H1 (cell line): ENCODE results near the gene CACNA2D1. TPM values are rescaled to one million over a fixed set of nuclear protein-coding genes. Genes with fewer than 3 reads are reported as not detected.
A peak's percentile ranks its signal among the peaks of the same experiment; 100 is the strongest.

Experiments used
- CTCF ChIA-PET: fragments of 300-600 bp; sonication (Branson Sonifier 250); formaldehyde crosslinking; loops from one replicate; lab custom pipeline; 2021; ENCODE audit not compliant: partially characterized antibody; lab: Charles Lee
- POLR2A ChIA-PET: fragments of 300-600 bp; sonication (Branson Sonifier 250); formaldehyde crosslinking; loops from one replicate; lab custom pipeline; 2021; ENCODE audit warnings: inconsistent platforms; ENCODE audit not compliant: partially characterized antibody; lab: Charles Lee
- DNase-seq, 2 experiments: peaks; one replicate each; pipeline versions ENCODE4 v3.0.0 to v3.0.0-alpha.2; 2010 to 2022; ENCODE audit warnings: low spot score in 2 of 2, low read depth in 1 of 2, mixed read lengths in 1 of 2
- FAIRE-seq: peaks from 2 replicates; lab custom pipeline; 2011; peaks lifted over from hg19 to GRCh38; lab: Jason Lieb, UNC
- H2AFZ ChIP-seq: 2 replicates; pipeline ENCODE4 v1.8.1; 2012; ENCODE audit warnings: low read length, inconsistent platforms
- H2AK5ac ChIP-seq: 2 replicates; pipeline ENCODE4 v1.6.1; 2013; ENCODE audit warnings: low read depth, low read length
- H2BK120ac ChIP-seq: replicated peaks from 2 replicates; pipeline ENCODE3; 2013; ENCODE audit warnings: low read depth, low read length, inconsistent platforms
- H2BK12ac ChIP-seq: 2 replicates; pipeline ENCODE4 v1.6.1; 2013; ENCODE audit warnings: low read depth, low read length
- H2BK15ac ChIP-seq: 2 replicates; pipeline ENCODE4 v1.6.1; 2013; ENCODE audit warnings: low read length
- H2BK20ac ChIP-seq: 2 replicates; pipeline ENCODE4 v1.6.1; 2013; ENCODE audit warnings: low read length
- H2BK5ac ChIP-seq: 2 replicates; pipeline ENCODE4 v1.6.1; 2013; ENCODE audit warnings: low read depth, low read length
- H3K14ac ChIP-seq: 2 replicates; pipeline ENCODE4 v1.6.1; 2013; ENCODE audit warnings: inconsistent platforms; ENCODE audit not compliant: insufficient read length
- H3K18ac ChIP-seq: 2 replicates; pipeline ENCODE4 v1.6.1; 2013; ENCODE audit warnings: low read length; ENCODE audit errors: extremely low read depth
- H3K23ac ChIP-seq: 2 replicates; pipeline ENCODE4 v1.6.1; 2013; ENCODE audit warnings: inconsistent platforms; ENCODE audit not compliant: insufficient read length
- H3K23me2 ChIP-seq: 2 replicates; pipeline ENCODE4 v1.6.1; 2013; ENCODE audit warnings: low read depth, low read length
- H3K27ac ChIP-seq: 2 replicates; pipeline ENCODE4 v1.6.1; 2011; ENCODE audit warnings: low read depth, low read length, inconsistent platforms
- H3K27me3 ChIP-seq, 4 experiments: replicated peaks in 1 of 4; 1 replicate in 1 of 4; 2 replicates in 3 of 4; pipeline versions ENCODE4 v1.6.1 to v1.8.1; 2011 to 2013; ENCODE audit warnings: low read length in 3 of 4, mild to moderate bottlenecking in 3 of 4, inconsistent platforms in 2 of 4, mixed read lengths in 2 of 4, moderate library complexity in 1 of 4; ENCODE audit not compliant: control insufficient read depth in 3 of 4, insufficient read depth in 3 of 4; ENCODE audit errors: extremely low read depth in 1 of 4
- H3K36me3 ChIP-seq, 4 experiments: 2 replicates each; pipeline versions ENCODE4 v1.6.1 to v1.8.1; 2011 to 2013; ENCODE audit warnings: mild to moderate bottlenecking in 4 of 4, low read length in 3 of 4, moderate library complexity in 2 of 4, control low read depth in 1 of 4, inconsistent platforms in 1 of 4; ENCODE audit not compliant: insufficient read depth in 4 of 4, control insufficient read depth in 2 of 4
- H3K4ac ChIP-seq: replicated peaks from 2 replicates; pipeline ENCODE3; 2013; ENCODE audit warnings: low read length, low read depth, mixed read lengths, inconsistent platforms; ENCODE audit not compliant: insufficient read length
- H3K4me1 ChIP-seq, 4 experiments: replicated peaks in 1 of 4; 1 replicate in 1 of 4; 2 replicates in 3 of 4; pipeline versions ENCODE4 v1.6.1 to v1.8.1; 2011 to 2013; ENCODE audit warnings: low read length in 3 of 4, inconsistent platforms in 2 of 4, mixed read lengths in 1 of 4; ENCODE audit not compliant: insufficient read depth in 4 of 4, control insufficient read depth in 3 of 4
- H3K4me2 ChIP-seq, 2 experiments: 2 replicates each; pipeline versions ENCODE4 v1.6.1 to v1.8.1; 2011 to 2013; ENCODE audit warnings: low read depth in 2 of 2, low read length in 2 of 2, control low read depth in 1 of 2, inconsistent platforms in 1 of 2, mild to moderate bottlenecking in 1 of 2; ENCODE audit not compliant: insufficient read depth in 1 of 2
- H3K4me3 ChIP-seq, 4 experiments: fragments of 200-600, 300-600 bp in 1 of 4; sonication (generic), shearing (Covaris generic), sonication (Bioruptor Twin) in 1 of 4; 2 replicates each; pipeline versions ENCODE4 v1.5.1 to v1.8.1; 2011 to 2016; ENCODE audit warnings: low read length in 4 of 4, low read depth in 3 of 4, control low read depth in 2 of 4, inconsistent platforms in 2 of 4, mild to moderate bottlenecking in 2 of 4, mixed read lengths in 1 of 4, moderate library complexity in 1 of 4; ENCODE audit not compliant: insufficient read depth in 2 of 4; ENCODE audit errors: extremely low read depth in 1 of 4
- H3K56ac ChIP-seq: replicated peaks from 2 replicates; pipeline ENCODE3; 2013; ENCODE audit warnings: low read depth, mild to moderate bottlenecking, mixed read lengths, low read length, inconsistent platforms; ENCODE audit not compliant: insufficient read length
- H3K79me1 ChIP-seq: 2 replicates; pipeline ENCODE4 v1.6.1; 2013; ENCODE audit warnings: low read depth, low read length, control low read depth
- H3K79me2 ChIP-seq, 2 experiments: 2 replicates each; pipeline versions ENCODE4 v1.6.1 to v1.8.1; 2012 to 2013; ENCODE audit warnings: low read length in 2 of 2, mild to moderate bottlenecking in 2 of 2, inconsistent platforms in 1 of 2; ENCODE audit not compliant: insufficient read depth in 2 of 2, control insufficient read depth in 1 of 2
- H3K9ac ChIP-seq, 4 experiments: replicated peaks in 1 of 4; 1 replicate in 1 of 4; 2 replicates in 3 of 4; pipeline versions ENCODE4 v1.6.1 to v1.8.1; 2011 to 2013; ENCODE audit warnings: low read depth in 3 of 4, low read length in 3 of 4, control low read depth in 2 of 4, mild to moderate bottlenecking in 2 of 4, moderate library complexity in 2 of 4, inconsistent platforms in 1 of 4; ENCODE audit errors: extremely low read depth in 1 of 4
- H3K9me3 ChIP-seq, 2 experiments: 2 replicates each; pipeline versions ENCODE4 v1.6.1 to v1.8.1; 2012 to 2013; ENCODE audit warnings: mild to moderate bottlenecking in 2 of 2, moderate library complexity in 2 of 2, control low read depth in 1 of 2, inconsistent platforms in 1 of 2, low read depth in 1 of 2, low read length in 1 of 2, mixed read lengths in 1 of 2; ENCODE audit not compliant: insufficient read depth in 2 of 2
- H4K20me1 ChIP-seq, 2 experiments: replicated peaks in 1 of 2; 2 replicates each; pipeline versions ENCODE3 to v1.8.1; 2011 to 2013; ENCODE audit warnings: inconsistent platforms in 2 of 2, low read length in 2 of 2, mild to moderate bottlenecking in 1 of 2; ENCODE audit not compliant: insufficient read depth in 2 of 2, control insufficient read depth in 1 of 2
- H4K5ac ChIP-seq: 2 replicates; pipeline ENCODE4 v1.6.1; 2013; ENCODE audit warnings: low read length, low read depth, mixed read lengths, inconsistent platforms; ENCODE audit not compliant: insufficient read length
- H4K8ac ChIP-seq: 2 replicates; pipeline ENCODE4 v1.8.0; 2013; ENCODE audit warnings: mild to moderate bottlenecking, moderate library complexity, low read length, inconsistent platforms; ENCODE audit not compliant: insufficient read depth; ENCODE audit errors: extremely low read depth
- H4K91ac ChIP-seq: replicated peaks from 2 replicates; pipeline ENCODE3; 2013; ENCODE audit warnings: low read length, mixed read lengths, inconsistent platforms; ENCODE audit not compliant: insufficient read length
- CTBP2 ChIP-seq: IDR thresholded peaks from 2 replicates; pipeline ENCODE4 v1.7.0; 2011; ENCODE audit warnings: borderline replicate concordance, mild to moderate bottlenecking, moderate library complexity, mixed read lengths, low read length; ENCODE audit not compliant: insufficient read depth, insufficient read length
- EP300 ChIP-seq, 2 experiments: IDR thresholded peaks; 1 replicate in 1 of 2; 2 replicates in 1 of 2; pipeline ENCODE4 v1.6.1; 2011 to 2012; ENCODE audit warnings: low read depth in 2 of 2, low read length in 2 of 2, mild to moderate bottlenecking in 2 of 2, borderline replicate concordance in 1 of 2, inconsistent platforms in 1 of 2, moderate library complexity in 1 of 2
- NANOG ChIP-seq: IDR thresholded peaks from 2 replicates; pipeline ENCODE4 v1.6.1; 2011; ENCODE audit warnings: low read length, low read depth, mild to moderate bottlenecking, inconsistent platforms; ENCODE audit not compliant: insufficient read depth, poor library complexity, severe bottlenecking
- POLR2AphosphoS5 ChIP-seq: IDR thresholded peaks from 2 replicates; pipeline ENCODE4 v1.6.1; 2011; ENCODE audit warnings: low read depth, low read length
- SP2 ChIP-seq: IDR thresholded peaks from 2 replicates; pipeline ENCODE4 v1.6.1; 2012; ENCODE audit warnings: mild to moderate bottlenecking, low read length, inconsistent platforms
- TCF12 ChIP-seq: IDR thresholded peaks from 2 replicates; pipeline ENCODE4 v1.6.1; 2011; ENCODE audit warnings: low read depth, mild to moderate bottlenecking, low read length
- ZNF274 ChIP-seq: IDR thresholded peaks from 2 replicates; pipeline ENCODE4 v1.7.0; 2012; ENCODE audit warnings: low read length, borderline replicate concordance; ENCODE audit errors: extremely low read depth
- WGBS, 2 experiments: shearing (Covaris generic) in 1 of 2; methylation state at CpG; one replicate each; pipeline versions ENCODE4 v1.1.6 to v1.1.7; 2013 to 2015; ENCODE audit warnings: low lambda C conversion rate in 2 of 2, mixed read lengths in 2 of 2, inconsistent platforms in 1 of 2, low coverage in 1 of 2, missing lambda C conversion rate in 1 of 2; ENCODE audit not compliant: insufficient replicate concordance in 2 of 2, insufficient coverage in 1 of 2, insufficient read length in 1 of 2; ENCODE audit errors: extremely low coverage in 1 of 2, missing lambda C conversion rate in 1 of 2; 5-methylcytosine and 5-hydroxymethylcytosine counted together
- polyA plus RNA-seq, 7 experiments: library from polyadenylated mRNA; depleted of rRNA in 3 of 7; stranded (reverse) in 5 of 7; unstranded in 2 of 7; fragments of >200 nt in 5 of 7; fragments of 200-250 nt in 2 of 7; gene quantifications; 1 replicate in 5 of 7; 2 replicates in 1 of 7; 4 replicates in 1 of 7; pipeline versions ENCODE4 v1.2.1 to v1.2.3, GENCODE V29; 2011 to 2013; ENCODE audit warnings: missing spikeins in 2 of 7, mixed read lengths in 2 of 7
- total RNA-seq: library from RNA; stranded (reverse); fragmentation: NEBNext Ultra II Directional; extraction: Animal tissue kit (Norgen Biotek cat#: 25700); gene quantifications from 2 replicates; pipeline ENCODE4 v1.2.1, GENCODE V29; 2021
- TF ChIP-seq, protein P1 (sequence below): IDR thresholded peaks from 2 replicates; pipeline ENCODE4 v1.6.1; 2011; ENCODE audit warnings: low read depth, mild to moderate bottlenecking, low read length; ENCODE audit not compliant: insufficient read depth
- TF ChIP-seq, protein P2 (sequence below): IDR thresholded peaks from 2 replicates; pipeline ENCODE4 v1.6.1; 2011; ENCODE audit warnings: low read length, improper control_type of control experiment

Gene CACNA2D1
- total and polyA plus RNA-seq, 2 of the 8 experiments (the other 6 are each of a cell fraction or from before 2014, with no cell fraction given): 4.3 to 27.3 TPM

- Histone ChIP-seq H3K23me2 (no peaks in the 10 kb centered on the region), H2BK5ac (no peak overlapping the region), H3K27me3 (peaks cover 0 to 1% (median 0%) of the 10 kb centered on the region in 4 experiments; a peak in 1 of 7 replicates), H3K4ac (no peak overlapping the region), H2AFZ (no peak overlapping the region), H3K4me1 (peaks cover 0 to 21% (median 5%) of the 10 kb centered on the region in 4 experiments; a peak in 3 of 7 replicates), H2BK15ac (no peak overlapping the region), H2BK12ac (no peak overlapping the region), H4K91ac (no peak overlapping the region), H3K56ac (no peak overlapping the region), H4K20me1 (no peaks in the 10 kb centered on the region), H2BK120ac (no peak overlapping the region), H2AK5ac (no peak overlapping the region), H3K36me3 (peaks cover 0 to 3% (median 0%) of the 10 kb centered on the region in 4 experiments; a peak in 1 of 8 replicates), H3K9ac (no peak overlapping the region), H3K9me3 (peaks cover 3 to 4% of the 10 kb centered on the region in 2 experiments; a peak in 3 of 4 replicates), H3K18ac (no peak overlapping the region), H4K8ac (no peak overlapping the region), H2BK20ac (no peak overlapping the region), H3K14ac (no peak overlapping the region), H4K5ac (no peak overlapping the region), H3K79me1 (no peaks in the 10 kb centered on the region), H3K4me3 (no peak overlapping the region), H3K27ac (no peak overlapping the region), H3K4me2 (0 out of 4 replicates have a peak overlapping the region, but pooled peaks of 1 of the 2 experiments have one; percentile 22), H3K23ac (no peak overlapping the region), H3K79me2 (peaks cover 0 to 14% of the 10 kb centered on the region in 2 experiments; a peak in 1 of 4 replicates)
- FAIRE-seq: no peak
- WGBS, 2 experiments: 57% methylated on average over 5 of the region's 5 CpGs; no CpG with 5 or more reads in 1 of the 2 experiments
- no peak for TF ChIP-seq ZNF274
- TF ChIP-seq CTBP2: no peak
- TF ChIP-seq POLR2AphosphoS5: no peak
- peak; percentile 23 for TF ChIP-seq NANOG
- no peak for TF ChIP-seq SP2
- TF ChIP-seq, protein P1, sequence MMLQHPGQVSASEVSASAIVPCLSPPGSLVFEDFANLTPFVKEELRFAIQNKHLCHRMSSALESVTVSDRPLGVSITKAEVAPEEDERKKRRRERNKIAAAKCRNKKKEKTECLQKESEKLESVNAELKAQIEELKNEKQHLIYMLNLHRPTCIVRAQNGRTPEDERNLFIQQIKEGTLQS: no peak
- TF ChIP-seq EP300 (IDR thresholded peaks at IDR 0.05; ENCODE audit: borderline replicate concordance in 1 of 2, low read depth in 2 of 2, low read length in 2 of 2): no peak
- TF ChIP-seq, protein P2, sequence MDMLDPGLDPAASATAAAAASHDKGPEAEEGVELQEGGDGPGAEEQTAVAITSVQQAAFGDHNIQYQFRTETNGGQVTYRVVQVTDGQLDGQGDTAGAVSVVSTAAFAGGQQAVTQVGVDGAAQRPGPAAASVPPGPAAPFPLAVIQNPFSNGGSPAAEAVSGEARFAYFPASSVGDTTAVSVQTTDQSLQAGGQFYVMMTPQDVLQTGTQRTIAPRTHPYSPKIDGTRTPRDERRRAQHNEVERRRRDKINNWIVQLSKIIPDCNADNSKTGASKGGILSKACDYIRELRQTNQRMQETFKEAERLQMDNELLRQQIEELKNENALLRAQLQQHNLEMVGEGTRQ: no peak
- TF ChIP-seq TCF12: no peak
- DNase-seq: peak in 1 of 2 experiments; percentile 17
- CTCF ChIA-PET: interaction anchor here (0.7 to 1.2 kb wide), 2 partner anchors 31 to 169 kb away, joined by 3 read pairs; no protein-coding TSS in a partner anchor
- POLR2A ChIA-PET: no interaction called here
Measured at GRCh38 chr7:82312646-82313045, 130.9 kb downstream of the CACNA2D1 start.
